ENCODE results near the gene TSHB.

Gene TSHB

GRCh38 chr1:115082949-115083348 is 53.3 kb downstream of the TSHB start:
- DNase-seq (ENCODE audit: low read depth in 2 of 2) = no peak
- no peak for TF ChIP-seq CTCF (IDR thresholded peaks at IDR 0.05; ENCODE audit: low read depth, low read length)
- H3K4me3 ChIP-seq (replicated peaks in 1 of 2; ENCODE audit: low read depth in 2 of 2, low read length in 2 of 2) = no peak overlapping the region

All from cardiac fibroblast (primary cell).